Head of caudate nucleus (tissue), 42 donors: ENCODE results near the gene RFXAP.
A peak's percentile ranks its signal among the peaks of the same experiment; 100 is the strongest.

Source experiments
- DNase-seq, 42 donors: peaks; one replicate each; pipeline versions ENCODE4 v3.0.0 to v3.0.0-alpha.2; 2020 to 2021; ENCODE audit warnings: mixed read lengths in 7 of 42
- intact Hi-C: fragments of 100-400 bp; cut with DNase I; formaldehyde crosslinking; loops from one replicate; pipeline ENCODE4 v1.15.0; 2022

Gene RFXAP

GRCh38 chr13:36858290-36858689 lies 39.3 kb downstream of the RFXAP start:
- intact Hi-C loops = no loop called here
- DNase-seq = peak in 8 of 42 donors; percentile 4 to 38 (median 17)

- intact Hi-C loops = no loop called here
- DNase-seq = no peak
Observed at GRCh38 chr13:36859259-36859658, 40.2 kb downstream of the RFXAP start.

- no peak for DNase-seq
- intact Hi-C loops = loop anchor here (5.0 kb wide), 1 partner anchor 115 kb away; no protein-coding TSS in a partner anchor
Observed at GRCh38 chr13:36862002-36862685, 43.1 kb downstream of the RFXAP start.

GRCh38 chr13:36862722-36863121 lies 43.7 kb downstream of the RFXAP start:
- no peak for DNase-seq
- intact Hi-C loops = loop anchor here (5.0 kb wide), 1 partner anchor 115 kb away; no protein-coding TSS in a partner anchor

- intact Hi-C loops = no loop called here
- DNase-seq = no peak
Observed at GRCh38 chr13:36865265-36865664, 46.2 kb downstream of the RFXAP start.

- intact Hi-C loops = no loop called here
- no peak for DNase-seq
Observed at GRCh38 chr13:36866232-36866631, 47.2 kb downstream of the RFXAP start.

GRCh38 chr13:36870050-36870692 lies 51.1 kb downstream of the RFXAP start:
- intact Hi-C loops = no loop called here
- no peak for DNase-seq

GRCh38 chr13:36872621-36873020 lies 53.6 kb downstream of the RFXAP start:
- peak in 41 of 42 donors; percentile 15 to 74 (median 47) for DNase-seq
- intact Hi-C loops = no loop called here

GRCh38 chr13:36875431-36875830 lies 56.4 kb downstream of the RFXAP start:
- intact Hi-C loops = no loop called here
- DNase-seq = no peak

GRCh38 chr13:36875961-36876360 lies 56.9 kb downstream of the RFXAP start:
- intact Hi-C loops = no loop called here

More at GRCh38 chr13:36875961-36876360, 56.9 kb downstream of the RFXAP start:
- no peak for DNase-seq
